Measurements from ENCODE around the gene FAM114A1.

- TF ChIP-seq, protein P1, sequence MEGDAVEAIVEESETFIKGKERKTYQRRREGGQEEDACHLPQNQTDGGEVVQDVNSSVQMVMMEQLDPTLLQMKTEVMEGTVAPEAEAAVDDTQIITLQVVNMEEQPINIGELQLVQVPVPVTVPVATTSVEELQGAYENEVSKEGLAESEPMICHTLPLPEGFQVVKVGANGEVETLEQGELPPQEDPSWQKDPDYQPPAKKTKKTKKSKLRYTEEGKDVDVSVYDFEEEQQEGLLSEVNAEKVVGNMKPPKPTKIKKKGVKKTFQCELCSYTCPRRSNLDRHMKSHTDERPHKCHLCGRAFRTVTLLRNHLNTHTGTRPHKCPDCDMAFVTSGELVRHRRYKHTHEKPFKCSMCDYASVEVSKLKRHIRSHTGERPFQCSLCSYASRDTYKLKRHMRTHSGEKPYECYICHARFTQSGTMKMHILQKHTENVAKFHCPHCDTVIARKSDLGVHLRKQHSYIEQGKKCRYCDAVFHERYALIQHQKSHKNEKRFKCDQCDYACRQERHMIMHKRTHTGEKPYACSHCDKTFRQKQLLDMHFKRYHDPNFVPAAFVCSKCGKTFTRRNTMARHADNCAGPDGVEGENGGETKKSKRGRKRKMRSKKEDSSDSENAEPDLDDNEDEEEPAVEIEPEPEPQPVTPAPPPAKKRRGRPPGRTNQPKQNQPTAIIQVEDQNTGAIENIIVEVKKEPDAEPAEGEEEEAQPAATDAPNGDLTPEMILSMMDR (conservative IDR thresholded peaks at IDR 0.05; ENCODE audit: low read length), result no peak
- TF ChIP-seq EZH2phosphoT487 (IDR thresholded peaks at IDR 0.05; ENCODE audit: borderline replicate concordance), result no peak
Measured at GRCh38 chr4:38904090-38904666, 36.6 kb downstream of the FAM114A1 start.
